Activated T-helper 1 cell treated with anti-CD3 and anti-CD28 coated beads, Interleukin-2, amount 50 U/mL, for 16 hours (primary cell): ENCODE results near the gene LMBRD2.

Experiments used
- DNase-seq, 2 donors: peaks; one replicate each; pipeline ENCODE4 v3.0.0-alpha.2; 2020; ENCODE audit warnings: low read depth in 1 of 2, low spot score in 1 of 2

LMBRD2 gene

DNA sequence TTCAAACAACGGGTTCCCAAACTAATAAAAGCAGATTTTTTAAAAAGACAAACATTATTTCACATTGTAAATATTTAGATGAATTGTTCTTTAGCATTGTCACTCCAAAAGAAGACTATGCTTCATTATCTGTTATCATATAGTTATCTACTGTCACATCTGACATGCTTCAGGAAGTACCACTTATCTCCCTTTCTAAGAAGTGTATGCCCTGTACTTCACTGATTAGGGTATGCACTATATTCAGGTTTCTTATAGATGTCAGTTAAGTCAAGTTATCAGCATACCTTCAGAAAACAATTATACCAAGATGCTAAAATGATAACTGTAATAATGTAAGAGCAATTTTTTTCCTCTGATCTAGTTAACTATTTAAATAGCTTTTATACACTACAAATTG, 40.4 kb downstream of the LMBRD2 start:
- no peak for DNase-seq

DNA sequence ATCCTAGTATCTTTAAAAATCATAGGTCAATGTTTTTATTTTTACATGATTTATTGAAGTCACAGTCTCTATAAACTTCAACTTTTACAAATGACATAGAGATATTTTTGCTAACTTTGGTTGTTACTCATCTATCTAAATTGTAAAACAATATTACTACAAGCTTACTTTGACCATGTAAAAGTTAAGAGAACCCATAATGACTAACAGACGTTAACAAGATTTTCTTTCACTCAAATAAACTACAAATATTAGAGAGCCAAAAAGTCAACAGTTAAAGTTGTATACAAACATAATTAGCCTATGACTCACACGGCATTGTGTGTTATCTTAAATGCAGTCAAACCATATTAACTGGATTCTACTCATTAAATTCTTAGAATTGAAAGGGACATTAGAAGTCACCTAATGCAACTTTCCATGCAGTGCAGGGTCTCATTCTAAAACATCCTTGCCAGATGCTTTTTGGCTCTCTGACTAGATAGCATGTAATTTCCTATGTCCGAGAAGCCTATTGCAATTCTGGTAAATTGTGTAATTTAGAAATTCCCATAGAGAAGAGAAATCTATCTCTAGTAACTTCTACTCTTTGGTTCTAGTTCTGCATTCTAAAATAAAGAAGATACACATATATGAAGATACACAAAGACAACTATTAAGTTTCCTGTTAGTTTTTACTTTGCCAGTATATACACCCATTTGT, 42.8 kb downstream of the LMBRD2 start:
- no peak for DNase-seq

DNA sequence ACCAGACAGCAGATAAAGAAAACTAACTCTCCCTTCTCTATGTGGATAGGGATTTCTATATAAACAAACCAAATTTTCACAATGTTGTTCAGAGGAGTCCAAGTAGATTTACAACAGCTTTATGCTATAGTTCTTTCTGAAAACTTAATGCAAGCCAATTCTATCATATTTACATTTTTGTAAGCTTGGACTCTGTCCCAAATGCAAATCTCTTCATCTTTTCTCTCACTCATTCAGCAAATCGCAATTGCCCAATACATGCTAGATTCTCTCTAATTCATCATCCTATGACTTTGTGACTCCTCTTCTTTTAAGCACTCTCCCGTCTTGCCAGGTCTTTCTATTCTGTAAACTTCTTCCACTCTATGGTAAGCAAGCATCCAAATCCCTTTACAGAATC, 45.9 kb downstream of the LMBRD2 start:
- no peak for DNase-seq

DNA sequence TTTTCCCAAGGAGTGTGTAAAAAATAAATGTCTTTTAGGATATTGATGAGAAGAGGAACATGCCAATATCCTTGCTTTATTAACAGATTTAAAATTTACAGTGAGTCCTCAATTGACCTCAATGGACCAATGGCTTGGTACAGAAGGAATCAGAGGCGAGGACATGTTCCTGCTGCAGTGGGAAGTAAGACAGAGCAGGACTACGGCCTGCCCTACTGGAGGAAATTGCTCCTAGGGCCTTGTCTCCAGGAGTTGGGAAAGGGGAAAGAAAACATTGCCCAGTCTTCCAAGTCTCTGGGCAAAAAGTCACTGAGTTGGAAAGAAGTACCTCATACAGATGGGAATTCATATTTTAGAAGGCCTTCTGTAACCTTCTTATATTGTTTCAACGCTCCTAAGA, 51.9 kb downstream of the LMBRD2 start:
- no peak for DNase-seq

DNA sequence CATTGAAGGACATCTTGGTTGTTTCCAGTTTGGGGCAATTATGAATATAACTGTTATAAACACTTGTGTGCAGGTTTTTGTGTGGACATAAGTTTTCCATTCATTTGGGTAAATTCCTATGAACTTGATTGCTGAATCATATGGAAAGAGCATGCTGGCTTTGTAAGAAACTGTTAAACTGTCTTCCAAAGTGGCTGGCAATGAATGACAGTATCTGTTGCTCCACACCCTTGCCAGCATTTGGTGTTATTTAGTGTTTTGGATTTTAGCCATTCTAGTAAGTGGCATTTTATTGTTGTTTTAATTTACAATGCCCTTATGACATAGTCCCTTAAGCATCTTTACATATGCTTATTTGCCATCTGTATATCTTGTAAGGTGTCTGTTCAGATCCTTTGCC, 55.2 kb downstream of the LMBRD2 start:
- no peak for DNase-seq

DNA sequence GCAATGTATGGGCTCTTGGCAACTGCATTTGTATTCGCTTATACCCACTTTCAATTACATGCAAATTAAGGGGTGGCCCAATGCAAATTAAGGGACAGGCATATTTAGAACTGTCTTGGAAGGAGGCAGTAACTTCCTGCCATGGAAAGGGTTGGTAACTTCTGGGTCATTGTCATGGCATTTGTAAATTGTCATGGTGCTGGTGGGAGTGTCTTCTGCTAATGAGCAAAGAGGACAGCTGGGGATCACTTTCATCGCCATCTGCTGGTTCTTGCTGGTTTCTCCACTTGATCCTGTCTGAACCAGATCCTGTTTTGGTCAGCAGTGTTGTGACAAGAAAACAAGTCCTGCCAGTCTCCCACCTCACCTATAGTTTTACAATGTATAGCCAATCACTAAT, 61.7 kb downstream of the LMBRD2 start:
- no peak for DNase-seq

DNA sequence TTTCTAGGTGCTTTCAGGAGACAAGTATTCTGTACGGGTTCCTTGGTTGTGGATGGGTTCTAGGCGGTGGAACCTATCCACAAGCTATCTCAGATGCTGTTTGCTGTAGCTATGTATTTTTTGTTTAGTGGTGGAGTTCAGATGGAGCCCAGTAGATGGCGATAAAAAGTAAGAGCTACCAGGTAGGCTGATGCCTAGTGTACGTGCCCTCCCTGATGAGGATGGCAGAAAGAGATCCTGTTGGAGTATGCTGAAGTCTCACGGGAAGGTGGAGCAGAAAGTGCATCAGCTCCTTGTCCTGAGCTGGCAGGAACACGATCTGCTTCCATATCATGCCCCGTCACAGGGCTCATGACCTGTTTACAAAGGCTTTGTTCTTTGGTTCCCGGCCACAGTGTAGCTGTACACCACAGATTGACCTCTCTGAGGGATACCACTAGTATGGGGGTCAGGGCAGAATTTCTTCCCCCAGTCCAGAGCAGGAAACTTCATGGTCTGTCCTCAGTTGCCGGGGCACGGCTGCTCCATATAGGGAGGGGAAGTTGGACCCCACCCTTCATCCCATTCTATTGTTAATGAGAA, 72.4 kb downstream of the LMBRD2 start:
- DNase-seq = no peak

DNA sequence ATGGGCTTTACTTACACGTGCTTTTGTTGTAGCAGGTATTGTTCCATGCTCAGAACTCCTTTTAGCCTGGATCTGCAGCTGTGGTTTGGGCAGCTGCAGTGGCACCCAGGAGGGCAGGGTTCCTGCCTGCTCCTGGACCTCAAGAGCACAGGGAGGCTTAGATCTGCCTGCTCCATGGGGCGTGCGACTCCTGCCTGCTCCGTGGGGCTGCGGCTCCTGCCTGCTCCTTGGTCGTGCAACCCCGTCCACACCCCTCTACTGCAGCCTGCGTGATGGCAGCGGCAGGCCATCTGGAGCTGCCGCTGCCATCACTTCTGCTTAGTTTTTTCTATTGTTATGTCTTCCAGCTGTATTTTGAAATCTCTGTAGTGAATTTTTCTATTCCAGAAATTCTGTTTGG, 73.3 kb downstream of the LMBRD2 start:
- no peak for DNase-seq

DNA sequence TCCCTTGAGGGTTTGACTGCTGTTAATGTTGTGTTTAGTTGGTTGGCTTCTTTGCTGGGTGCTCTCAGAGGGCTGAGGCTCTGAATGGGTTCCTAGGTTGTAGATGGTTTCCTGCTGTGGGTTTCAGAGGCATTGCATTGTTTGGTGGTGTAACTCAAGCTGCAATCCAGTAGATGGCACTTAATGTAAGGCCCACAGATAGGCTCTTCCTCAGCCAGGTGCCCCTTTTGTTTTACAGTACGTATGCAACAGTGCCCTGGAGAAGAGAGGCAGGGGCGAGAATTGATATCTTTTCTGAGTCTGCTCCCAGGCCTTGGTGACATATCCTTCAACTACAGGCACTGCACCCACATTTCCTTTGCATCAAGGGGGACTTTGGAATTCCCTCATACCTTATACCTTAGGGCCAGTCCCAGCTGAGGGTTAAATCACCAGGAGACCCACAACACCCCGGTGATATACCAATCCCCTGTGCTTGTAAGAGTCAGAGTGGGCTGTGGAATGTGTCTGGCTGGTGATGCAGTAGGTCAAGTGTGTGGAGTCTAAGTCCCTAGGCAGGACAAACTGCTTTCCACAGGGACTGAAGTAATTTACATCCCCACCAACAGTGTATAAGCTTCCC, 78.0 kb downstream of the LMBRD2 start:
- DNase-seq = no peak

DNA sequence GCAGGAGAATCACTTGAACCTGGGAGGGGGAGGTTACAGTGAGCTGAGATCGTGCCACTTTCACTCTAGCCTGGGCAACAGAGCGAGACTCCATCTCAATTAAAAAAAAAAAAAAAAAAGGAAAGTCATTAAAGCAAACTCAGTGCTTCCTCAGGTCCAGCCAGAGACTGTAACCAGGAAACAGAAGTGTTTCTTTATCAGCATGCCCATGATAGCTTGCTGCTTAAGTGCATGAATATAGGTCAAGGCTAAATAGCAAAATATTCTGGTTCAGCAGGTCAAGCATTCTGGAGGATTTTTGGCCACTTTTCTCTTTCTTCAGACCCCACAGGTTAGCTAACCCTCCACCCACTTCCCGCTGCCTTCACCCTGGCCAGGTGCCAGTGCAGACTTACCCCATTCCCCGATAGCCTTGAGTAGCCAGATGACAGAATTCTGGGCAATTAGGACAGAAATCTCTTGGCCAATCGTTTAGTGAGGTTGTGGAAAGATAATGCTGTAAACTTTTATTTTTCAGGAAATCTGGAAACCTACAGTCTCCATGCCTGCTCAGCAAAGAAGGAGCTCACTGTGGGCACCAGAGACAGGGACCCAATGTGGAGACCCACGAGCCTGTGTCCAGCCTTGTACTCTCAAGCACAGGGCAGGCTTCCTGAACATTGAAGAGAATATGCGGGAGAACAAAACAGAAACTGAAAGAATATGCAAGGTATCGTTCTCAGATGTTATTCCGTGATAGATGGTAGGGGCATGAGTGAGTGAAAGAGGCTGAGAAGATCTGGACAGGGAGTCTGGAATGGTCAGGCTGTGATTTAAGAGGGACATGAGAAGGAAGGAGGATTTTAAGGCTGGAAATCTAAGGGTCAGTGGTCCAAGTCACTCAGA, 80.8 kb downstream of the LMBRD2 start:
- DNase-seq = no peak

DNA sequence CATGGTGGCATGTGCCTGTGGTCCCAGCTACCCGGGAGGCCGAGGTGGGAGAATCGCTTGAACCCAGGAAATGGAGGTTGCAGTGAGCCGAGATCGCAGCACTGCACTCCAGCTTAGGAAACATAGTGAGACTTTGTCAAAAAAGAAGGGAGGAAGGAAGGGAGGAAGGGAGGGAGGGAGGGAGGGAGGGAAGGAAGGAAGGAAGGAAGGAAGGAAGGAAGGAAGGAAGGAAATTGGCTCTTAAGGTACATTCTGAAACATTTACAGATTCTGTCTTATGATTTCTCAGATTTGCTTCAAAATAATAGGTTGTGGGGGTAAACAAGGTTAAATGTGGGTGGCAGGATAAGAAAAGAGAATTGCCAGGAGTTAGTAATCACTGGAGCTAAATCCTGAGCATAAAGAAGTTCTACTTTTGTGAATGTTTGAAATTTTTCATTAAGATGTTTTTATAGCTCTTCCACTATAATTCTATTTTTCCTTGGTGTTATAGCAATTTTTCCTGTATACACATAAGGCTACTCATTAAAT, 82.9 kb downstream of the LMBRD2 start:
- no peak for DNase-seq

DNA sequence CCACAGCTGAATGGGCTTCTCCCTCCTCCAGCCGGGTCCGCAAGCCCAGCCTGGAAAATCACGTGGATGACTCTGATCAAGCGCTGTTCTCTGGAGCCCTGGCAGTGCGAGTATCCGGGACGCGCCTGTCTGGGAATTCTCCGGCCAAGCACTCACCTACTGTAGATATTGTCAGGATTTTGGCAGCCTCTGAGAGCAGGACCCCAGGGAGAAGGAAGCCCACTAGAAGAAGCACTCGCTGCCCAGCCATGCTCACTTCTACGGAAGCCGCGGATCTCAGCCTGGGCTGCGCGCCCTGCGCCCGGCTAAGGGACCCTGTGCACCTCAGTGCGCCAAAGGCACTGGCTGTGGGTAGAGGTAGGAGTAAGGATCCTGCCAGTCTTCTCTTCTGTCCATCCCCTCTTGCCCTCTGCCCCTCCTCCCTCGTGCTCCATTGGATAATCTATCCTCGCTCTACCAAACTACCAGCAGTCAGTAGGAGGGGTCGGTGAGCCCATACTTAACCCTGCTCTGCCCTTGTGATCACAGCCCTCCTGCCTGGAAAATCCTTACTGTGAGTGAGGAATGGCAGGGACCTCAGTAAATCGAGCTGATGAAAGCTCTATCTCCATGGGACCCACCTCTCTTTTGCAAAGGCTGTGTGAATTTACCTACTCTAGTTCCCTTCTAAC, 85.0 kb downstream of the LMBRD2 start, which contains the start of gene UGT3A2:
Gene UGT3A2 (minus strand): TSS at position 343 of the 671 bp plus-strand sequence. CDS start 93 bp downstream, at position 250.
- DNase-seq = no peak

DNA sequence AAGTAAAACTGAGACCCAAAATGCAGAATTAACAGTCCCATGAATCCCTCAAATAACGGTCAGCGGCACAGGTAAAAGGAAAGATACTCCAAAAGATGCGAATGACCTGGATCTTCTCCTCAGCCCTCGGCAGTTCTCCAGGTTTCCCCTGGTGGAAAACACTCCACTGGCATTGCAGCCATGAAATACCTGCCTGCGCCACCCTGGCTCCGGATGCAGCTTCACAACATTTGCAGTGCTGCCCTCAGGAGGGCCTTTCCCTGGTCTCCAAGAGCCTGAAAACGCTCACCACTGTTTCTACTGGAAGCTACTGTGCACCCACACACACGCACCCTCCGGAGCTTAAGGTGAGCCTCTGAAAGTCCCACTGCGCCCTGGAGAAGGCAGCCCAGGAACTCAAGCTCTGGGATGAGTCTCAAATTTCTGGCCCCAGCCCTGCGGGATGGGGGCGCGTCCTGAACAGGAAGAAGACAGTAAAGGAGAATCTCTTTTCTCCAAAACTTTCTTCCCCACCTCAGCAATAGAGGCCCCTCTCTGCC, 85.6 kb downstream of the LMBRD2 start:
- DNase-seq = no peak

DNA sequence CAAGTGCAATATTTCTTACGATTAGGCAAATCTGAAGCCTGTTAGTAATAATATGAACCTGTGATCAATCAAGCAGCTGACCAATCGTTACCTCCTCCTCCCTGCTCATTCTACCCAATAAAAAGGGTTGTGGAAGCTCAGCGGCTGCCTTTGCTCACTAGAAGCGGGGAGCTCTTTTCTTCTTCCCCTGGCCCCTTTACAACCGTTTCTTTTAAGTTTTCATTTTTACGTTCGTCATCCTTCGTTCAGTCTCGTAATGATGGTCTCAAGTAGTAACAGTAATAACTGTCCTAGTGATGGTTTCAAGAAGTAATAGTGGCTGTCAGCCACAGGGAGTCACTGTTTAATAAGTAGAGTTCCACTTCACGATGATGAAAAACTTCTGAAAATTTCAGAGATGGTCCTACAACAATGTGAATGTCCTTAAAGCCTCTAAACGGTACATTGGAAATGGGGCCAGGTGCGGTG, 91.2 kb downstream of the LMBRD2 start:
- DNase-seq = no peak

DNA sequence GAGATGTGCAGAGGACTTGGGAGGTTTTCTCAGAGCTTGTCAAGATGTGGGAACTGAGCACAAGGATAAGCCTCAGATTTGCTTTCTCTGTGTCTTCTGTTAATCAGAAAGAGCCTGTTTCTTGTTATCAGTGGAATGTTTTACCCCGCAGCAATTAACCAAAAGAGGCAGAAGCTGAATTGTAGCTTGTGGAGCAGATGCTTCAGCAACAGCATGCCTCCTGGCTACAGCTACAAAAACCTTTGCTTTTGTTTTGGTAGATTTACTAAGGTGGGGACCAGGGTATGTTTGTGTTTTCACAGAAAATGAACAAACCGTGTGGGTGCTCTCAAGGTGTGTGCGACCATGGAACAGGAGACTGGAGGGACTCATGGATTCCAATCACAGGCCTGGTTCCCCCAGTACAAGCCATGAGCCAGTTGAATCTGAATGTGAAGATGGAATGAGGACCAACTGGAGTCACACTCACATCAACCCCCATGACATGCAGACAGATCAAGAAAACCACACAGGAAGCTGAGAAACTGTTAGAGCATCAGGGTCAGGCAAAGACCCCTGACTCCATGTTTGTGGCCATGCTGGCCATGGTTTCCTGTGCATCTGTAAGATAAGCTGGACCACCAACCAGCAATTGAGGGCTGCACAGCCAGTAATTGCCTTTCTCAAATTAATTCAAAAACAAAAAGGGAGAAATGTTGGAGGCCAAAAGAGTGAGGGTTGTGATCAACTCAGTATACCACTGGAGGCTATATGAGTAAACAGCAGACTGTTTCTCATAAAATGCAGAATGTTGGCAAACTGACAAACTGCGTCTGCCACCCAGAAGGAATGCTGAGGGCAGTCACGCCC, 91.9 kb downstream of the LMBRD2 start:
- no peak for DNase-seq

DNA sequence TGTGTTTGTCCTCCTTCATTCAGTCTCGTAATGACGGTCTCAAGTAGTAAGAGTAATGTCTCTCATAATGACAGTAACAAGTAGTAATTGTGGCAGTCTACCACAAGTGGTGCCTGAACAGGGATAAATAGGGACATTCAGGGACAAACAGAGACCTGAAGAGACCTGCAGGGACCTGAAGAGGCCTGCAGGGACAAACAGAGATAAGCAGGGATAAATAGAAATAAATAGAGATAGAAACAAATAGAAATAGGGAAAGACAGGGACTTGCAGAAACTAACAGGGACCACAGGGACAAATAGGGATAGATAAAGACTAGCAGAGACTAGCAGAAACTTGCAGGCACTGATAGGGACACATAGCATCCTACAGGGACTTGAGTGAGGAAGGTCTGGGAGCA, 92.9 kb downstream of the LMBRD2 start:
- no peak for DNase-seq

DNA sequence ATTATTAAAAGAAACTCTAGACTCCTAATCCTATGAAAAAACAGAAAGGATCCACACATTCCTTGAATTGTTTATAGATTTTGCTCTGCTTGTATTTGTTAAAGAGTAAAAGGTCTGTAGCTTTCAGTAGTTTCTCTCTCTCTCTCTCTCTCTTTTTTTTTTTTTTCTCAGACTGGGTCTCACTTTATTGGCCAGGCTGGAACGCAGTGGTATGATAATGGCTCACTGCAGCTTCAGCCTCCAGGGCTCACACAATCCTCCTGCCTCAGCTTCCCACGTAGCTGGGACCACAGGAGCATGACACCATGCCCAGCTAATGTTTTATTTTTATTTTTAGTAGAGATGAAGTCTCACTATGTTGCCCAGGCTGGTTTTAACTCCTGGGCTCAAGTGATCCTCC, 94.3 kb downstream of the LMBRD2 start:
- no peak for DNase-seq

DNA sequence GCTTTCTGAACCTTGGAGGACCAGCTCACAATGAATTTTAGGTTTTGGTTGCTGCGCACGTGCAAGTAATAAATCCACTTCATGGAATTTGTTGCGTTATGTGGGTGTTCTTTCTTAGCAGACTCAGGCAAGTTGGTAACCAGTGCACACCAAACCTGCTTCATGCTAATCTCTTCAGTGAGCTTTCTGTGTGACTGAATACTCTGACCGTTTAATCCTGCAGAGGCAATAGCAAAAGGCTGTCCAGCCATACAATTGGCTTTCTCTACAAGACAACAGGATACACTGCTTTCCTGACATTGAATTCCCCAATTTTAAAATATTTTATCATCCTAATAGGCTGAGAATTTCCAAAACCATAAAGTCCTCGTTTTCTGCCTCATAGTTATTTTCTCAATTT, 95.3 kb downstream of the LMBRD2 start:
- DNase-seq = no peak

DNA sequence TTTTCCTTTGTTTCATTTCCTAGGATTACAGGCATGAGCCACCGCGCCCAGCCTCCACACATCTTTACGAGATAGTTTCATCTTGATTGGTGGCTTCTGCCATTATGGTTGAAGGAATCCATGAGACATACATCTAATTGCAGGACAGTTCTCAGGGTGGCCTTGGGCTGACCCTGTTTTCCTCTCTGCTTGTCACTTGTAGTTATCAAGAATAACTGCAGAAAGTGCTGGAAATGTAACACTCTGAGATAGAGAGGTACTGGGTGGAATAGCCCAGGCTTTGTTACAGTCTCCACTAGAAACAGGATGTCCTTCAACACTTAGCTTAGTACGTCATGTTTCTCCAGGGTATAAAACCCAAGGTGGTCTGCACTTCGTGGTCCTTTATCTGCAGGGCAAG, 95.7 kb downstream of the LMBRD2 start:
- no peak for DNase-seq

DNA sequence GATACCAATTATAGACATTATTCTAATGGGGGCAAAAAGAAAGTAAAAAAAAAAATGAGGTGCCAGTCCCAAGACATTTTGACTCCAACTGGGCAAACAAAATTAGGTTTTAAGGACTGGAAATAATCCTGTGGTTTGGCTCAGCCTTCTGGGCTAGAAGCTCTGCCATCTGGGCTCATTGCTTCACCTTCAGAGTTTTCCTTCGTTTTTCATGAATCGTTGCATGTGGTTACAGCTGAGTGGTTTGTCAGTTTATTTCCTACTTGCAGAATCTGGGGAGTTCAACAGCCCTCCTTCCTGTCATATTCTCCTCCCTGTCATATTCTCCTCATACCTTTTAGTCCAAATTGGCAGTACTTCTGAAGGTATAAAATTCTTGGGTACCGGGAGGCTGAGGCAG, 97.0 kb downstream of the LMBRD2 start:
- DNase-seq = no peak
